ENCODE measurements around the gene PCDH15.
"Not testable (repeated sequence)": the region's sequence is repeated elsewhere in the genome, so short reads cannot be mapped to it uniquely, and the experiment has no call there.

Gene PCDH15

GRCh38 chr10:54576541-54576940, 224.5 kb downstream of the PCDH15 start:
- in situ Hi-C loops (cut with MboI; ENCODE audit: low sequenced_read_pairs): no loop called here

GRCh38 chr10:54559498-54559897, 241.5 kb downstream of the PCDH15 start:
- in situ Hi-C loops (cut with MboI; ENCODE audit: low sequenced_read_pairs): no loop called here

GRCh38 chr10:54554028-54554427, 247.0 kb downstream of the PCDH15 start:
- in situ Hi-C loops (cut with MboI; ENCODE audit: low sequenced_read_pairs): no loop called here

- in situ Hi-C loops (cut with MboI; ENCODE audit: low sequenced_read_pairs): no loop called here
These were observed 251.0 kb downstream of the PCDH15 start for GRCh38 chr10:54550016-54550415.

GRCh38 chr10:54531296-54531695, 269.7 kb downstream of the PCDH15 start:
- in situ Hi-C loops (cut with MboI; ENCODE audit: low sequenced_read_pairs): no loop called here

GRCh38 chr10:54530299-54530698, 270.7 kb downstream of the PCDH15 start:
- in situ Hi-C loops (cut with MboI; ENCODE audit: low sequenced_read_pairs): no loop called here

GRCh38 chr10:54525816-54526215, 275.2 kb downstream of the PCDH15 start:
- in situ Hi-C loops (cut with MboI; ENCODE audit: low sequenced_read_pairs): no loop called here

- in situ Hi-C loops (cut with MboI; ENCODE audit: low sequenced_read_pairs): not testable (repeated sequence)
These were observed 285.8 kb downstream of the PCDH15 start for GRCh38 chr10:54515244-54515643.

GRCh38 chr10:54503863-54504262, 297.2 kb downstream of the PCDH15 start:
- in situ Hi-C loops (cut with MboI; ENCODE audit: low sequenced_read_pairs): no loop called here

- in situ Hi-C loops (cut with MboI; ENCODE audit: low sequenced_read_pairs): no loop called here
These were observed 299.1 kb downstream of the PCDH15 start for GRCh38 chr10:54501929-54502328.

GRCh38 chr10:54496852-54497251, 304.2 kb downstream of the PCDH15 start:
- in situ Hi-C loops (cut with MboI; ENCODE audit: low sequenced_read_pairs): no loop called here

- in situ Hi-C loops (cut with MboI; ENCODE audit: low sequenced_read_pairs): no loop called here
These were observed 313.3 kb downstream of the PCDH15 start for GRCh38 chr10:54487743-54488142.

GRCh38 chr10:54485971-54486370, 315.1 kb downstream of the PCDH15 start:
- in situ Hi-C loops (cut with MboI; ENCODE audit: low sequenced_read_pairs): no loop called here

GRCh38 chr10:54484186-54484585, 316.8 kb downstream of the PCDH15 start:
- in situ Hi-C loops (cut with MboI; ENCODE audit: low sequenced_read_pairs): no loop called here

- in situ Hi-C loops (cut with MboI; ENCODE audit: low sequenced_read_pairs): no loop called here
These were observed 322.4 kb downstream of the PCDH15 start for GRCh38 chr10:54478601-54479000.

GRCh38 chr10:54477738-54478137, 323.3 kb downstream of the PCDH15 start:
- in situ Hi-C loops (cut with MboI; ENCODE audit: low sequenced_read_pairs): no loop called here

GRCh38 chr10:54470324-54470631, 330.8 kb downstream of the PCDH15 start:
- in situ Hi-C loops (cut with MboI; ENCODE audit: low sequenced_read_pairs): no loop called here

GRCh38 chr10:54469587-54470323, 331.3 kb downstream of the PCDH15 start:
- in situ Hi-C loops (cut with MboI; ENCODE audit: low sequenced_read_pairs): no loop called here

- in situ Hi-C loops (cut with MboI; ENCODE audit: low sequenced_read_pairs): no loop called here
These were observed 346.8 kb downstream of the PCDH15 start for GRCh38 chr10:54454271-54454670.

- in situ Hi-C loops (cut with MboI; ENCODE audit: low sequenced_read_pairs): no loop called here
These were observed 352.0 kb downstream of the PCDH15 start for GRCh38 chr10:54449056-54449455.

- in situ Hi-C loops (cut with MboI; ENCODE audit: low sequenced_read_pairs): no loop called here
These were observed 356.9 kb downstream of the PCDH15 start for GRCh38 chr10:54444170-54444569.

- in situ Hi-C loops (cut with MboI; ENCODE audit: low sequenced_read_pairs): no loop called here
These were observed 359.8 kb downstream of the PCDH15 start for GRCh38 chr10:54441275-54441674.

- in situ Hi-C loops (cut with MboI; ENCODE audit: low sequenced_read_pairs): no loop called here
These were observed 366.2 kb downstream of the PCDH15 start for GRCh38 chr10:54434782-54435181.
